ENCODE measurements around the gene ADGRD2.

ADGRD2 gene

GRCh38 chr9:124512806-124513204 is 62.6 kb downstream of the ADGRD2 start:
- no peak for DNase-seq

- no peak for DNase-seq
Measured at GRCh38 chr9:124513376-124513994, 63.2 kb downstream of the ADGRD2 start.

GRCh38 chr9:124514125-124514524 is 63.9 kb downstream of the ADGRD2 start:
- no peak for DNase-seq

GRCh38 chr9:124514874-124515273 is 64.6 kb downstream of the ADGRD2 start:
- no peak for DNase-seq

- no peak for DNase-seq
Measured at GRCh38 chr9:124517600-124517999, 67.3 kb downstream of the ADGRD2 start.

GRCh38 chr9:124518116-124518515 is 67.9 kb downstream of the ADGRD2 start:
- DNase-seq, result no peak

GRCh38 chr9:124520206-124520596 is 70.0 kb downstream of the ADGRD2 start:
- no peak for DNase-seq

- no peak for DNase-seq
Measured at GRCh38 chr9:124521142-124521541, 70.9 kb downstream of the ADGRD2 start.

- DNase-seq, result no peak
Measured at GRCh38 chr9:124522121-124523098, 72.2 kb downstream of the ADGRD2 start.

- no peak for DNase-seq
Measured at GRCh38 chr9:124526174-124526573, 75.9 kb downstream of the ADGRD2 start.

GRCh38 chr9:124527781-124528180 is 77.5 kb downstream of the ADGRD2 start:
- no peak for DNase-seq
